Thoracic aorta (tissue), 2 donors: Measurements from ENCODE around the gene TAS2R38. TPM values are rescaled to one million over a fixed set of nuclear protein-coding genes. Genes with fewer than 3 reads are reported as not detected.
"Not testable (repeated sequence)": the region's sequence is repeated elsewhere in the genome, so short reads cannot be mapped to it uniquely, and the experiment has no call there.

ENCODE experiments used
- ATAC-seq: fragments of 150-250 bp; one replicate; pipeline ENCODE4 v1.8.0; 2017; ENCODE audit warnings: low read depth; ENCODE audit not compliant: insufficient number of reproducible peaks, low FRiP score
- DNase-seq: peaks from one replicate; pipeline ENCODE4 v3.0.0-alpha.2; 2020; ENCODE audit warnings: low spot score
- H3K27ac ChIP-seq, 2 donors: fragments of 200-600 bp; sonication (generic); 1 replicate in 1 of 2; 2 replicates in 1 of 2; pipeline ENCODE4 v1.5.1; 2016; ENCODE audit warnings: mild to moderate bottlenecking in 2 of 2, moderate library complexity in 2 of 2
- H3K27me3 ChIP-seq: fragments of 200-600 bp; sonication (generic); replicated peaks from 2 replicates; pipeline ENCODE4 v1.6.0; 2016; ENCODE audit warnings: mild to moderate bottlenecking; ENCODE audit not compliant: insufficient read depth
- H3K36me3 ChIP-seq: fragments of 200-600 bp; sonication (generic); one replicate; pipeline ENCODE4 v1.5.1; 2016
- H3K4me1 ChIP-seq, 2 donors: fragments of 200-600 bp; sonication (generic); 1 replicate in 1 of 2; 2 replicates in 1 of 2; pipeline versions ENCODE4 v1.5.1 to v1.6.0; 2016; ENCODE audit warnings: low read depth in 2 of 2, mild to moderate bottlenecking in 1 of 2; ENCODE audit not compliant: control insufficient read depth in 1 of 2
- H3K4me3 ChIP-seq: fragments of 200-600 bp; sonication (generic); 2 replicates; pipeline ENCODE4 v1.5.1; 2016; ENCODE audit warnings: mild to moderate bottlenecking
- H3K9me3 ChIP-seq: fragments of 200-600 bp; sonication (generic); 2 replicates; pipeline ENCODE4 v1.5.1; 2016
- total RNA-seq, 2 donors: library from RNA; depleted of rRNA; stranded (reverse); fragments of >200 nt; gene quantifications; one replicate each; pipeline versions ENCODE4 v1.1.0 to v1.2.3, GENCODE V29; 2016
- TF ChIP-seq, protein P1 (sequence below): fragments of 200-600 bp; sonication (generic); IDR thresholded peaks from one replicate; pipeline ENCODE4 v1.5.1; 2019; ENCODE audit warnings: antibody characterized with exemption

The TAS2R38 gene
- total RNA-seq, 2 donors from 2014 or later = not detected

DNA sequence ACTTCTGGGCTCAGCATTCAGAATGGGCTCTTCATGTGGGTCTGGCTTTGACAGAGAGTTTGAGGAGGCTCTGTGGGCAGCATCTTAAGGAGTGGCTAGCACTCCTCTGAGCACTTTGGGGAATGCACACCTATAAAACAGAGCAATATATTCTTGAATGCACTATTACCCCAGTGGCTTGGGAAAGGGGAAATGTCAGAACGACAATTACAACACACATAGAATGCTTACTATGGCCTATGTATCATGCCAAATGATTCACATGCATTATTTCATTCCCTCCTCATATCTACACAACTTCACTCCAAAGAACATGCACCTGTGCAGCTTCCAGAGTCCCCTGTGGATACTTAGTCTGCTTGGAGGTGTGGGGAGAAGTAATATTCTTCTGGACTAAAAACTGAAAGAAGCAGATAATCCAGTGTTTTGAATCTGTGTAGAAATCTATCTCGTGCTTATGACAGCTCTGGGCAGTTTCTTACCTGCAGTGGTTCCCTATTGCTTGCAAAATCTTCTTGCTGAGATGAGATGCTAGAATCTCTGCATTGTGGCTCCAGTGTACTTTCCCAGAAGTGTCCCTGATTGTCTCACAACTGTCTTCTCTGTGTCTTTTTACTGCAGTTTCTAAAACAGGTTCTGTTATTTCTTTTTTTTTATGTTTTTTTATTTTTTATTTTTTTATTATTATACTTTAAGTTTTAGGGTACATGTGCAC lies 16.6 kb upstream of the TAS2R38 start:
- Histone ChIP-seq H3K27ac (no peak overlapping the region), H3K4me1 (no peaks in the 10 kb centered on the region), H3K4me3 (no peak overlapping the region), H3K36me3 (no peaks in the 10 kb centered on the region), H3K27me3 (no peaks in the 10 kb centered on the region), H3K9me3 (no peaks in the 10 kb centered on the region)
- TF ChIP-seq, protein P1, sequence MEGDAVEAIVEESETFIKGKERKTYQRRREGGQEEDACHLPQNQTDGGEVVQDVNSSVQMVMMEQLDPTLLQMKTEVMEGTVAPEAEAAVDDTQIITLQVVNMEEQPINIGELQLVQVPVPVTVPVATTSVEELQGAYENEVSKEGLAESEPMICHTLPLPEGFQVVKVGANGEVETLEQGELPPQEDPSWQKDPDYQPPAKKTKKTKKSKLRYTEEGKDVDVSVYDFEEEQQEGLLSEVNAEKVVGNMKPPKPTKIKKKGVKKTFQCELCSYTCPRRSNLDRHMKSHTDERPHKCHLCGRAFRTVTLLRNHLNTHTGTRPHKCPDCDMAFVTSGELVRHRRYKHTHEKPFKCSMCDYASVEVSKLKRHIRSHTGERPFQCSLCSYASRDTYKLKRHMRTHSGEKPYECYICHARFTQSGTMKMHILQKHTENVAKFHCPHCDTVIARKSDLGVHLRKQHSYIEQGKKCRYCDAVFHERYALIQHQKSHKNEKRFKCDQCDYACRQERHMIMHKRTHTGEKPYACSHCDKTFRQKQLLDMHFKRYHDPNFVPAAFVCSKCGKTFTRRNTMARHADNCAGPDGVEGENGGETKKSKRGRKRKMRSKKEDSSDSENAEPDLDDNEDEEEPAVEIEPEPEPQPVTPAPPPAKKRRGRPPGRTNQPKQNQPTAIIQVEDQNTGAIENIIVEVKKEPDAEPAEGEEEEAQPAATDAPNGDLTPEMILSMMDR = no peak
- DNase-seq = no peak
- no peak for ATAC-seq

DNA sequence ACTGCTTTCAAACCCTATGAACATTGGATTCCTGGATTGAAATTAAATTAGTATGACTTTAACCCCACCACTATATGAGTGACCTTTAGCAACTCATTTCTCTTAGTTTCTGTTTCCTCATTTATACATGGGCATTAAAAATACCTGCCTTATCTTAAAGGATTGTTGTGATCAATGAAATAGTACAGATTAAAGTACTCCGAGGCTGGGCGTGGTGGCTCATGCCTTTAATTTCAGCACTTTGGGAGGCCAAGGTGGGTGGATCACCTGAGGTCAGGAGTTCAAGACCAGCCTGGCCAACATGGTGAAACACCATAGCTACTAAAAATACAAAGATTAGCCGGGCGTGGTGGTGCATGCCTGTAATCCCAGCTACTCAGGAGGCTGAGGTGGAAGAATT lies 14.2 kb upstream of the TAS2R38 start:
- H3K4me1 ChIP-seq, DNase-seq, H3K27ac ChIP-seq, ATAC-seq, H3K36me3 ChIP-seq, H3K4me3 ChIP-seq, H3K27me3 ChIP-seq, H3K9me3 ChIP-seq: not testable (repeated sequence)

DNA sequence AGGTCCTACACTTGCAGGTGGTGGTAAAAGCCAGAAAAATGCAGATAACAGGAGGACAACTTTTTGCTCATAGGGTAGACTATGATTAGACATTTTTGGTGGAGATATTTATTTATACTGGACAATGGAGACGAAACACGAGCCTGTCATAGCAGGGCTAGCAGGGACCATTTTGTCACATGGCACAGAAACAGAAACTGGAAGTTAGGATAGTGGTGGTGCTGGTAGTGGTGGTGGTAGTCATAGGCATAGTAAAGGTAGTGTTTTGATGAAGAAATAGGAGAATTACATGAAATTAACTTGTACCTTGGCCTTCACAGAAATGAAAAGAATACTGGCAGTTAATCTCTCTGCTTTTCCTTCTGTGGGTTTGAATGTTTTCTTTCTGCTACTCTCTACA lies 13.3 kb upstream of the TAS2R38 start:
- DNase-seq (no peak), ATAC-seq (no peak)
- H3K4me1 ChIP-seq = no peaks in the 10 kb centered on the region
- TF ChIP-seq, protein P1 = no peak
- H3K27me3 ChIP-seq = no peaks in the 10 kb centered on the region
- H3K9me3 ChIP-seq = no peaks in the 10 kb centered on the region
- H3K27ac ChIP-seq = no peak overlapping the region
- no peak overlapping the region for H3K4me3 ChIP-seq
- H3K36me3 ChIP-seq = no peaks in the 10 kb centered on the region

GRCh38 chr7:141985926-141986325 lies 12.4 kb upstream of the TAS2R38 start:
- H3K4me1 ChIP-seq, H3K9me3 ChIP-seq, DNase-seq, ATAC-seq, H3K36me3 ChIP-seq, H3K4me3 ChIP-seq, H3K27me3 ChIP-seq, H3K27ac ChIP-seq: not testable (repeated sequence)

GRCh38 chr7:141979568-141979967 lies 6.0 kb upstream of the TAS2R38 start:
- H3K36me3 ChIP-seq = no peaks in the 10 kb centered on the region
- H3K27ac ChIP-seq = no peak overlapping the region
- TF ChIP-seq, protein P1 = no peak
- no peak overlapping the region for H3K4me3 ChIP-seq
- no peaks in the 10 kb centered on the region for H3K4me1 ChIP-seq
- no peaks in the 10 kb centered on the region for H3K27me3 ChIP-seq
- ATAC-seq (no peak), DNase-seq (no peak)
- H3K9me3 ChIP-seq = no peaks in the 10 kb centered on the region

DNA sequence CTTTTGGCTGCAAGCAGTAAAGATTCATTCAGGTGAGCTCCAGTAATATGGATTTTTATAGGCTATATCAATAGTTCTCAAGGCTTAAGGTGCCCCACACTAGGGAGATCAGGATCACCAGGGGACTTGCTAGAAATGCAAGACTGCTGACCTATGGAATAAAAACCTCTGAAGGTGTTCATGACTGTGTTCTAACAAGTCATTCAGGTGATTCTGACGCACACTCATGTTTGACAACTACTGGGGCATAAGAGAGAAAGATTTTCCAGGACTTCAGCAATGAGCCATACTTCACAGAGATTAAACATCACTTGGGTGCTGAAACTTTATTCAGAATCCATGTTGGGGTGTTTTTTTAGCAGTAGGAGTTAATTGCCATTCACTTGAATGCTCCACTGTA lies 4.8 kb upstream of the TAS2R38 start:
- H3K36me3 ChIP-seq = no peaks in the 10 kb centered on the region
- H3K27me3 ChIP-seq = no peaks in the 10 kb centered on the region
- H3K4me1 ChIP-seq = no peaks in the 10 kb centered on the region
- H3K9me3 ChIP-seq = no peaks in the 10 kb centered on the region
- ATAC-seq (no peak), DNase-seq (no peak)
- H3K4me3 ChIP-seq = no peak overlapping the region
- TF ChIP-seq, protein P1 = no peak
- no peak overlapping the region for H3K27ac ChIP-seq
